ENCODE measurements around the gene BHLHA15. TPM values are rescaled to one million over a fixed set of nuclear protein-coding genes. Genes with fewer than 3 reads are reported as not detected.

The BHLHA15 gene
- total RNA-seq, 2 donors from 2014 or later = 0.71 TPM; not detected in 1

GRCh38 chr7:98221611-98222532 is 10.6 kb downstream of the BHLHA15 start:
- intact Hi-C loops (cut with DNase I) = no loop called here
- peak; percentile 72 for DNase-seq (ENCODE audit: low spot score)

GRCh38 chr7:98222533-98223195 is 11.4 kb downstream of the BHLHA15 start:
- DNase-seq (ENCODE audit: low spot score) = peak; percentile 77
- intact Hi-C loops (cut with DNase I) = no loop called here

GRCh38 chr7:98223351-98223897 is 12.2 kb downstream of the BHLHA15 start:
- DNase-seq (ENCODE audit: low spot score) = peak; percentile 70
- intact Hi-C loops (cut with DNase I) = no loop called here

- DNase-seq (ENCODE audit: low spot score) = peak; percentile 72
- intact Hi-C loops (cut with DNase I) = no loop called here
These were observed 12.9 kb downstream of the BHLHA15 start for GRCh38 chr7:98223898-98224700.

GRCh38 chr7:98224701-98225181 is 13.5 kb downstream of the BHLHA15 start:
- intact Hi-C loops (cut with DNase I) = no loop called here
- DNase-seq (ENCODE audit: low spot score) = peak; percentile 48

- intact Hi-C loops (cut with DNase I) = no loop called here
- DNase-seq (ENCODE audit: low spot score) = no peak
These were observed 14.8 kb downstream of the BHLHA15 start for GRCh38 chr7:98225913-98226614.

GRCh38 chr7:98227939-98228338 is 16.7 kb downstream of the BHLHA15 start:
- intact Hi-C loops (cut with DNase I) = no loop called here
- DNase-seq (ENCODE audit: low spot score) = no peak

- intact Hi-C loops (cut with DNase I) = no loop called here
- no peak for DNase-seq (ENCODE audit: low spot score)
These were observed 17.6 kb downstream of the BHLHA15 start for GRCh38 chr7:98228801-98229200.

GRCh38 chr7:98229441-98229840 is 18.2 kb downstream of the BHLHA15 start:
- intact Hi-C loops (cut with DNase I) = no loop called here
- DNase-seq (ENCODE audit: low spot score) = no peak

- intact Hi-C loops (cut with DNase I) = no loop called here
- no peak for DNase-seq (ENCODE audit: low spot score)
These were observed 18.9 kb downstream of the BHLHA15 start for GRCh38 chr7:98229991-98230745.

- DNase-seq (ENCODE audit: low spot score) = no peak
- intact Hi-C loops (cut with DNase I) = no loop called here
These were observed 19.7 kb downstream of the BHLHA15 start for GRCh38 chr7:98230746-98231471.

- DNase-seq (ENCODE audit: low spot score) = no peak
- intact Hi-C loops (cut with DNase I) = no loop called here
These were observed 20.4 kb downstream of the BHLHA15 start for GRCh38 chr7:98231493-98232262.

GRCh38 chr7:98232263-98232585 is 21.0 kb downstream of the BHLHA15 start:
- intact Hi-C loops (cut with DNase I) = no loop called here
- no peak for DNase-seq (ENCODE audit: low spot score)

- intact Hi-C loops (cut with DNase I) = no loop called here
- DNase-seq (ENCODE audit: low spot score) = no peak
These were observed 21.6 kb downstream of the BHLHA15 start for GRCh38 chr7:98232799-98233198.

- no peak for DNase-seq (ENCODE audit: low spot score)
- intact Hi-C loops (cut with DNase I) = no loop called here
These were observed 22.2 kb downstream of the BHLHA15 start for GRCh38 chr7:98233219-98234070.
